ENCODE results near the gene RALGAPA1.
"Not testable (repeated sequence)": the region's sequence is repeated elsewhere in the genome, so short reads cannot be mapped to it uniquely, and the experiment has no call there.

- not testable (repeated sequence) for TF ChIP-seq ZNF589 (CRISPR knock-in tag; IDR thresholded peaks at IDR 0.05; ENCODE audit: low read depth); BRD9 (IDR thresholded peaks at IDR 0.05; ENCODE audit: low read depth, partially characterized antibody); MCM5 (IDR thresholded peaks at IDR 0.05; ENCODE audit: low read depth); SIN3A (IDR thresholded peaks at IDR 0.05; ENCODE audit: borderline replicate concordance in 2 of 2, control insufficient read depth in 1 of 2, low read depth in 2 of 2, low read length in 2 of 2); PHF21A (IDR thresholded peaks at IDR 0.05; ENCODE audit: borderline replicate concordance, low read depth); TAF15 (IDR thresholded peaks at IDR 0.05; ENCODE audit: low read depth, low read length); SMAD1 (IDR thresholded peaks at IDR 0.05; ENCODE audit: low read depth, low read length, partially characterized antibody); E2F5 (CRISPR knock-in tag; IDR thresholded peaks at IDR 0.05); SP2 (IDR thresholded peaks at IDR 0.05; ENCODE audit: extremely low read depth, low read depth, low read length, poor library complexity, severe bottlenecking)
- peak; percentile 76 for TF ChIP-seq NBN (IDR thresholded peaks at IDR 0.05; ENCODE audit: low read depth)
Observed at GRCh38 chr14:35808638-35809563, at the start of gene RALGAPA1.

Measured in K562 (cell line).